Endothelial cell (in vitro differentiated cells): Measurements from ENCODE around the gene RPS6KB1. TPM values are rescaled to one million over a fixed set of nuclear protein-coding genes. Genes with fewer than 3 reads are reported as not detected.

Source experiments
- DNase-seq: peaks from one replicate; pipeline ENCODE4 v3.0.0; 2021; ENCODE audit warnings: low spot score
- H3K27ac Mint-ChIP-seq: one replicate; pipeline ENCODE4 v1.8.0; 2021; ENCODE audit warnings: mixed read lengths, inconsistent platforms; ENCODE audit not compliant: unreplicated experiment
- H3K27me3 Mint-ChIP-seq: one replicate; pipeline ENCODE4 v1.8.0; 2021; ENCODE audit warnings: mild to moderate bottlenecking, moderate library complexity, mixed read lengths, inconsistent platforms; ENCODE audit not compliant: unreplicated experiment
- H3K36me3 Mint-ChIP-seq: one replicate; pipeline ENCODE4 v1.8.0; 2021; ENCODE audit warnings: mild to moderate bottlenecking, low read depth, mixed read lengths, inconsistent platforms; ENCODE audit not compliant: unreplicated experiment
- H3K4me1 Mint-ChIP-seq: one replicate; pipeline ENCODE4 v1.8.0; 2021; ENCODE audit warnings: mild to moderate bottlenecking, mixed read lengths, inconsistent platforms; ENCODE audit not compliant: unreplicated experiment
- H3K4me3 Mint-ChIP-seq: one replicate; pipeline ENCODE4 v1.8.0; 2021; ENCODE audit warnings: mild to moderate bottlenecking, mixed read lengths, inconsistent platforms; ENCODE audit not compliant: unreplicated experiment
- H3K9me3 Mint-ChIP-seq: one replicate; pipeline ENCODE4 v1.8.0; 2021; ENCODE audit warnings: mixed read lengths, inconsistent platforms; ENCODE audit not compliant: unreplicated experiment
- total RNA-seq: library from RNA; stranded (reverse); fragmentation: NEBNext Ultra II Directional; extraction: Animal tissue kit (Norgen Biotek cat#: 25700); gene quantifications from one replicate; pipeline ENCODE4 v1.2.1, GENCODE V29; 2021; ENCODE audit not compliant: unreplicated experiment
- TF ChIP-seq, protein P1 (sequence below): fragments of 200-600 bp; sonication (generic); IDR thresholded peaks from one replicate; pipeline ENCODE4 v1.5.0; 2021; ENCODE audit warnings: antibody characterized with exemption; ENCODE audit not compliant: unreplicated experiment

The RPS6KB1 gene
- total RNA-seq, 1 donor from 2014 or later, result 30.4 TPM

DNA sequence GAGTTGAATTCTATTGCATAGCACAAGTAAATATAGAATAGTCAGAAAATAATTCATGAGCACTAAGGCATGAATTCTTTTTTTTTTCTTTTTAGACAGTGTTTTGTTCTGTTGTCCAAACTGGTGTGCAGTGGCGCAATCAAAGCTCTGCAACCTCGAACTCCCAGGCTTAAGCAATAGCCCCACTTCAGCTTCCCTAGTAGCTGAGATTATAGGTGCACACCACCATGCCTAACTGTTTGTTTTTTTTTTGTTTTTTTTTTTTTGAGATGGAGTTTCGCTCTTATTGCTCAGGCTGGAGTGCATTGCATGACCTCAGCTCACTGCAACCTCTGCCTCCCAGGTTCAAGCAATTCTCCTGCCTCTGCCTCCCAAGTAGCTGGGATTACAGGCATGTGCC lies 16.8 kb upstream of the RPS6KB1 start:
- no peak overlapping the region for H3K4me3 Mint-ChIP-seq
- H3K27me3 Mint-ChIP-seq, result no peaks in the 10 kb centered on the region
- H3K27ac Mint-ChIP-seq, result no peak overlapping the region

GRCh38 chr17:59877965-59878364 lies 15.0 kb upstream of the RPS6KB1 start:
- no peak overlapping the region for H3K27ac Mint-ChIP-seq
- TF ChIP-seq, protein P1, sequence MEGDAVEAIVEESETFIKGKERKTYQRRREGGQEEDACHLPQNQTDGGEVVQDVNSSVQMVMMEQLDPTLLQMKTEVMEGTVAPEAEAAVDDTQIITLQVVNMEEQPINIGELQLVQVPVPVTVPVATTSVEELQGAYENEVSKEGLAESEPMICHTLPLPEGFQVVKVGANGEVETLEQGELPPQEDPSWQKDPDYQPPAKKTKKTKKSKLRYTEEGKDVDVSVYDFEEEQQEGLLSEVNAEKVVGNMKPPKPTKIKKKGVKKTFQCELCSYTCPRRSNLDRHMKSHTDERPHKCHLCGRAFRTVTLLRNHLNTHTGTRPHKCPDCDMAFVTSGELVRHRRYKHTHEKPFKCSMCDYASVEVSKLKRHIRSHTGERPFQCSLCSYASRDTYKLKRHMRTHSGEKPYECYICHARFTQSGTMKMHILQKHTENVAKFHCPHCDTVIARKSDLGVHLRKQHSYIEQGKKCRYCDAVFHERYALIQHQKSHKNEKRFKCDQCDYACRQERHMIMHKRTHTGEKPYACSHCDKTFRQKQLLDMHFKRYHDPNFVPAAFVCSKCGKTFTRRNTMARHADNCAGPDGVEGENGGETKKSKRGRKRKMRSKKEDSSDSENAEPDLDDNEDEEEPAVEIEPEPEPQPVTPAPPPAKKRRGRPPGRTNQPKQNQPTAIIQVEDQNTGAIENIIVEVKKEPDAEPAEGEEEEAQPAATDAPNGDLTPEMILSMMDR, result no peak
- H3K4me1 Mint-ChIP-seq, result no peaks in the 10 kb centered on the region
- H3K36me3 Mint-ChIP-seq, result peaks cover 15% of the 10 kb centered on the region
- no peaks in the 10 kb centered on the region for H3K27me3 Mint-ChIP-seq
- H3K4me3 Mint-ChIP-seq, result no peak overlapping the region
- no peak for DNase-seq
- H3K9me3 Mint-ChIP-seq, result no peaks in the 10 kb centered on the region

More for the DNA sequence above, 16.8 kb upstream of the RPS6KB1 start:
- Mint-ChIP-seq H3K9me3 (no peaks in the 10 kb centered on the region), H3K4me1 (no peaks in the 10 kb centered on the region), H3K36me3 (peaks cover 19% of the 10 kb centered on the region)
- no peak for DNase-seq
- TF ChIP-seq, protein P1, result no peak

GRCh38 chr17:59878624-59879023 lies 14.3 kb upstream of the RPS6KB1 start:
- Mint-ChIP-seq H3K9me3 (no peaks in the 10 kb centered on the region), H3K27ac (no peak overlapping the region), H3K4me3 (no peak overlapping the region), H3K36me3 (peaks cover 15% of the 10 kb centered on the region), H3K4me1 (no peaks in the 10 kb centered on the region), H3K27me3 (no peaks in the 10 kb centered on the region)
- TF ChIP-seq, protein P1, result no peak
- DNase-seq, result no peak

DNA sequence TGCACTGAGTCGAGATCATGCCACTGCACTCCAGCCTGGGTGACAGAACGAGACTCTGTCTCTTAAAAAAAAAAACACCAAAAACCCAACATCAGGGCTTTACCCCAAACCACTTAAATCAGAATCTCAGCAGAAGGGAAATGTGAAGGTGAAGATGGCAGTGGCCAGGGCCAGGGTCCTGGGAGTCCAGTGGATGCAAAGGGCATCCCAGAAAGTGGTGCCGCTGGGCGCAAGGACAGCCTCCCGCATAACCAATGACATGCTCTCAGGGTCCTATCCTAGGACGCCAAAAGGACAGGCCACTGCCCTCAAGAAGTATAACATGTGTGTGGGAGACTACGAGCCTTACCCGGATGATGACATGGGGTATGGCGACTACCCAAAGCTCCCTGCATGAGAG lies 8.1 kb upstream of the RPS6KB1 start:
- no peak overlapping the region for H3K27ac Mint-ChIP-seq

DNA sequence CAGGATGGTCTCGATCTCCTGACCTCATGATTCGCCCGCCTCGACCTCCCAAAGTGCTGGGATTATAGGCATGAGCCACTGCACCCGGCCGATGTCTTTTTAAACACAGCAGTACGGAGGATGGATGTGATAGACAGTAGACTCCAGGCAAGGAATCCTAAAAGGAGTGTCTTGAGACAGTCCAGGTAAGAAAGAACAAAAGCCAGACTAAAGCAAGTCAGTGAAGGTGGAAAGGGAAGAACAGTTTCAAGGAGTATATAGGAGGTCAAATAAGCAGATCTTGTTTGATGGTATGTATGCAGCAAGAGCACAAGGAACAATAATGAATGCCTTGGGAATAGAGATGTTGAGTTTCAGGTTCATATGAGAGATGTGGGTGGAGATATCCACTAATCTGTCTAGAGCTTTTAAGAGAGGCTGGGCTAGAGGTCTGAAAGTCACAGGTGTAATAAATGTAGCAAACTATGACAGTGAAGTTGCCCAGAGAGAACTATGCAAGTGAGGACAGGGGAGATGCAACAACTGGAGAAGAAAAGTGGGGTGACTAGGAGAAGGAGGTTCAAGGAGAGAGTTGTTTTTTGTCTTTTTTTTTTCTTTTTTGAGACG lies 4.7 kb upstream of the RPS6KB1 start:
- TF ChIP-seq, protein P1, result no peak
- Mint-ChIP-seq H3K4me1 (peaks cover 7% of the 10 kb centered on the region), H3K36me3 (peaks cover 6% of the 10 kb centered on the region), H3K27ac (no peak overlapping the region), H3K9me3 (no peaks in the 10 kb centered on the region), H3K4me3 (peak overlapping the region; percentile 79), H3K27me3 (peaks cover 5% of the 10 kb centered on the region)
- no peak for DNase-seq

More for the DNA sequence above, 8.1 kb upstream of the RPS6KB1 start:
- Mint-ChIP-seq H3K4me1 (peaks cover 2% of the 10 kb centered on the region), H3K9me3 (no peaks in the 10 kb centered on the region), H3K27me3 (no peaks in the 10 kb centered on the region), H3K36me3 (peaks cover 12% of the 10 kb centered on the region), H3K4me3 (no peak overlapping the region)
- no peak for DNase-seq
- TF ChIP-seq, protein P1, result no peak
